IMR-90 (cell line): ENCODE measurements around the gene ZNF384. TPM values are rescaled to one million over a fixed set of nuclear protein-coding genes. Genes with fewer than 3 reads are reported as not detected.
A peak's percentile ranks its signal among the peaks of the same experiment; 100 is the strongest.

Source experiments
- ATAC-seq: fragments of 200-7000 bp; cut with Tn5 transposase; 2 replicates; pipeline ENCODE4 v1.9.1; 2020; ENCODE audit warnings: low read depth, mild to moderate bottlenecking, moderate library complexity
- BruUV-seq: library from RNA; stranded (reverse); fragments of 400-500 nt; replicated peaks from 2 replicates; lab custom pipeline; 2021; lab: Mats Ljungman, UMichigan
- CTCF ChIA-PET: fragments of 300-600 bp; formaldehyde crosslinking; extraction: SDS; loops from one replicate; lab custom pipeline; 2021; ENCODE audit warnings: antibody characterized with exemption; lab: Yijun Ruan, JAX
- POLR2A ChIA-PET: fragments of 300-600 bp; sonication (Branson Sonifier 250); formaldehyde crosslinking; loops from one replicate; lab custom pipeline; 2022; ENCODE audit warnings: antibody characterized with exemption; ENCODE audit not compliant: unreplicated experiment; lab: Charles Lee
- DNase-seq: peaks from one replicate; pipeline ENCODE4 v3.0.0; 2013
- H2AFZ ChIP-seq: replicated peaks from 2 replicates; pipeline ENCODE3; 2013; ENCODE audit warnings: low read length, mild to moderate bottlenecking; ENCODE audit not compliant: poor library complexity
- H2AK5ac ChIP-seq: 2 replicates; pipeline ENCODE4 v1.6.1; 2013; ENCODE audit warnings: low read depth, low read length, inconsistent platforms
- H2AK9ac ChIP-seq: replicated peaks from 2 replicates; pipeline ENCODE3; 2013; ENCODE audit warnings: mild to moderate bottlenecking, low read depth, low read length, moderate library complexity; ENCODE audit not compliant: poor library complexity
- H2BK120ac ChIP-seq: 2 replicates; pipeline ENCODE4 v1.6.1; 2013; ENCODE audit warnings: low read depth, low read length, inconsistent platforms
- H2BK15ac ChIP-seq: 3 replicates; pipeline ENCODE4 v1.6.1; 2013; ENCODE audit warnings: low read depth, low read length, inconsistent platforms
- H2BK20ac ChIP-seq: 2 replicates; pipeline ENCODE4 v1.6.1; 2013; ENCODE audit warnings: low read depth, mild to moderate bottlenecking, inconsistent platforms, low read length, moderate library complexity
- H2BK5ac ChIP-seq: 2 replicates; pipeline ENCODE4 v1.6.1; 2013; ENCODE audit warnings: mild to moderate bottlenecking, low read depth, low read length, inconsistent platforms; ENCODE audit not compliant: poor library complexity, severe bottlenecking
- H3K14ac ChIP-seq: replicated peaks from 2 replicates; pipeline ENCODE4 v1.6.1; 2013; ENCODE audit warnings: low read depth, low read length, inconsistent platforms
- H3K18ac ChIP-seq: 2 replicates; pipeline ENCODE4 v1.6.1; 2013; ENCODE audit warnings: low read depth, low read length, control low read depth
- H3K23ac ChIP-seq: 2 replicates; pipeline ENCODE4 v1.6.1; 2013; ENCODE audit warnings: low read depth, low read length, inconsistent platforms
- H3K27ac ChIP-seq: 2 replicates; pipeline ENCODE4 v1.5.1; 2013; ENCODE audit warnings: mild to moderate bottlenecking, control low read depth, low read length; ENCODE audit not compliant: insufficient read depth
- H3K27me3 ChIP-seq: 2 replicates; pipeline ENCODE4 v1.6.1; 2013; ENCODE audit warnings: low read length; ENCODE audit not compliant: control insufficient read depth, insufficient read depth
- H3K36me3 ChIP-seq: 2 replicates; pipeline ENCODE4 v1.6.1; 2013; ENCODE audit warnings: low read length, mixed read lengths; ENCODE audit not compliant: control insufficient read depth, insufficient read depth
- H3K4ac ChIP-seq: 2 replicates; pipeline ENCODE4 v1.6.1; 2013; ENCODE audit warnings: low read depth, low read length, inconsistent platforms
- H3K4me1 ChIP-seq: 2 replicates; pipeline ENCODE4 v1.6.1; 2013; ENCODE audit warnings: low read length, mixed read lengths; ENCODE audit not compliant: control insufficient read depth, insufficient read depth
- H3K4me2 ChIP-seq: 2 replicates; pipeline ENCODE4 v1.6.1; 2013; ENCODE audit warnings: low read depth, mild to moderate bottlenecking, control low read depth, low read length, moderate library complexity
- H3K4me3 ChIP-seq: 2 replicates; pipeline ENCODE4 v1.5.1; 2013; ENCODE audit warnings: low read depth, mild to moderate bottlenecking, control low read depth, low read length, moderate library complexity; ENCODE audit not compliant: insufficient read depth
- H3K56ac ChIP-seq: 2 replicates; pipeline ENCODE4 v1.6.1; 2013; ENCODE audit warnings: low read length, inconsistent platforms; ENCODE audit not compliant: insufficient read depth; ENCODE audit errors: extremely low read depth
- H3K79me1 ChIP-seq, 2 experiments: 2 replicates each; pipeline ENCODE4 v1.6.1; 2013; ENCODE audit warnings: low read length in 2 of 2, inconsistent platforms in 1 of 2, low read depth in 1 of 2
- H3K9ac ChIP-seq: 2 replicates; pipeline ENCODE4 v1.6.1; 2013; ENCODE audit warnings: low read depth, low read length, control low read depth
- H3K9me1 ChIP-seq: 2 replicates; pipeline ENCODE4 v1.6.1; 2013; ENCODE audit warnings: low read length, inconsistent platforms; ENCODE audit not compliant: insufficient read depth
- H3K9me3 ChIP-seq: 2 replicates; pipeline ENCODE4 v1.6.1; 2013; ENCODE audit warnings: low read length; ENCODE audit not compliant: control insufficient read depth, insufficient read depth
- H4K20me1 ChIP-seq: 2 replicates; pipeline ENCODE4 v1.6.1; 2013; ENCODE audit warnings: low read length, inconsistent platforms; ENCODE audit not compliant: insufficient read depth
- H4K5ac ChIP-seq: 2 replicates; pipeline ENCODE4 v1.6.1; 2013; ENCODE audit warnings: mild to moderate bottlenecking, low read depth, low read length, control low read depth
- H4K8ac ChIP-seq, 2 experiments: 2 replicates each; pipeline ENCODE4 v1.6.1; 2013; ENCODE audit warnings: low read depth in 2 of 2, low read length in 2 of 2, control low read depth in 1 of 2, inconsistent platforms in 1 of 2
- H4K91ac ChIP-seq: 2 replicates; pipeline ENCODE4 v1.6.1; 2013; ENCODE audit warnings: low read depth, low read length, inconsistent platforms; ENCODE audit not compliant: insufficient read depth
- BHLHE40 ChIP-seq: fragments of 150-350 bp; IDR thresholded peaks from 2 replicates; pipeline ENCODE4 v1.6.1; 2016; ENCODE audit warnings: mild to moderate bottlenecking, low read depth, low read length
- CEBPB ChIP-seq: IDR thresholded peaks from 2 replicates; pipeline ENCODE4 v1.6.1; 2012; ENCODE audit warnings: low read depth, low read length, improper control_type of control experiment
- CHD1 ChIP-seq: IDR thresholded peaks from 2 replicates; pipeline ENCODE4 v1.6.1; 2012; ENCODE audit warnings: low read depth, low read length, improper control_type of control experiment
- CTCF ChIP-seq: conservative IDR thresholded peaks from 2 replicates; pipeline ENCODE4 v1.5.1; 2012; ENCODE audit warnings: mild to moderate bottlenecking, low read depth, low read length, improper control_type of control experiment
- FOS ChIP-seq: fragments of 150-350 bp; IDR thresholded peaks from 2 replicates; pipeline ENCODE4 v1.6.1; 2016; ENCODE audit warnings: low read depth, low read length
- MAFK ChIP-seq: IDR thresholded peaks from 2 replicates; pipeline ENCODE4 v1.6.1; 2012; ENCODE audit warnings: low read depth, low read length, improper control_type of control experiment
- MAZ ChIP-seq: IDR thresholded peaks from 2 replicates; pipeline ENCODE4 v1.6.1; 2012; ENCODE audit warnings: low read depth, mild to moderate bottlenecking, low read length, improper control_type of control experiment, moderate library complexity, borderline replicate concordance
- MXI1 ChIP-seq: IDR thresholded peaks from 2 replicates; pipeline ENCODE4 v1.6.1; 2012; ENCODE audit warnings: low read depth, mild to moderate bottlenecking, low read length, moderate library complexity, borderline replicate concordance
- NFE2L2 ChIP-seq: fragments of 150-350 bp; IDR thresholded peaks from 2 replicates; pipeline ENCODE4 v1.6.1; 2016; ENCODE audit warnings: low read depth, mild to moderate bottlenecking, low read length
- POLR2A ChIP-seq: IDR thresholded peaks from 2 replicates; pipeline ENCODE4 v1.6.1; 2012; ENCODE audit warnings: mild to moderate bottlenecking, low read depth, low read length
- RAD21 ChIP-seq: IDR thresholded peaks from 2 replicates; pipeline ENCODE4 v1.6.1; 2012; ENCODE audit warnings: low read length, improper control_type of control experiment
- RCOR1 ChIP-seq: IDR thresholded peaks from 2 replicates; pipeline ENCODE4 v1.6.1; 2012; ENCODE audit warnings: mild to moderate bottlenecking, low read length, improper control_type of control experiment; ENCODE audit not compliant: insufficient replicate concordance
- RFX5 ChIP-seq: IDR thresholded peaks from 2 replicates; pipeline ENCODE4 v1.8.0; 2012; ENCODE audit warnings: low read depth, mild to moderate bottlenecking, low read length, moderate library complexity
- SMC3 ChIP-seq: fragments of 150-350 bp; IDR thresholded peaks from 2 replicates; pipeline ENCODE4 v1.6.1; 2016; ENCODE audit warnings: low read depth, mild to moderate bottlenecking, antibody characterized with exemption, low read length, moderate library complexity
- WGBS, 2 experiments: methylation state at CpG; one replicate each; pipeline versions ENCODE4 v1.1.5 to v1.1.7; 2013; ENCODE audit warnings: missing lambda C conversion rate in 2 of 2; ENCODE audit not compliant: insufficient read length in 1 of 2; ENCODE audit errors: extremely low coverage in 2 of 2; 5-methylcytosine and 5-hydroxymethylcytosine counted together
- dilution Hi-C: fragments of 300-500 bp; cut with HindIII; formaldehyde crosslinking; loops from one replicate; pipeline ENCODE4 v1.14.3; 2018; ENCODE audit warnings: low sequenced_read_pairs; ENCODE audit not compliant: unreplicated experiment
- in situ Hi-C: fragments of 300-500 bp; cut with MboI; formaldehyde crosslinking; loops from 3 replicates; pipeline ENCODE4 v1.14.3; 2019; ENCODE audit warnings: low sequenced_read_pairs, inconsistent platforms, mixed read lengths
- intact Hi-C: fragments of 100-400 bp; cut with micrococcal nuclease; formaldehyde crosslinking; loops from 2 replicates; pipeline ENCODE4 v1.10.0; 2022
- polyA plus RNA-seq, 3 experiments: library from polyadenylated mRNA; depleted of rRNA; stranded (reverse); fragments of >200 nt; gene quantifications; 2 replicates each; pipeline ENCODE4 v1.2.3, GENCODE V29; 2012; ENCODE audit warnings: low replicate concordance in 1 of 3
- total RNA-seq: library from RNA; depleted of rRNA; stranded (reverse); fragments of >200 nt; gene quantifications from 2 replicates; pipeline ENCODE4 v1.2.3, GENCODE V29; 2012
- TF ChIP-seq, protein P1 (sequence below): fragments of 150-350 bp; IDR thresholded peaks from 2 replicates; pipeline ENCODE4 v1.6.1; 2017; ENCODE audit warnings: mild to moderate bottlenecking, antibody characterized with exemption, low read length, low read depth

Gene ZNF384
- total and polyA plus RNA-seq, 2 of the 4 experiments (the other 2 are of a cell fraction) = 16.3 to 55.6 TPM

DNA sequence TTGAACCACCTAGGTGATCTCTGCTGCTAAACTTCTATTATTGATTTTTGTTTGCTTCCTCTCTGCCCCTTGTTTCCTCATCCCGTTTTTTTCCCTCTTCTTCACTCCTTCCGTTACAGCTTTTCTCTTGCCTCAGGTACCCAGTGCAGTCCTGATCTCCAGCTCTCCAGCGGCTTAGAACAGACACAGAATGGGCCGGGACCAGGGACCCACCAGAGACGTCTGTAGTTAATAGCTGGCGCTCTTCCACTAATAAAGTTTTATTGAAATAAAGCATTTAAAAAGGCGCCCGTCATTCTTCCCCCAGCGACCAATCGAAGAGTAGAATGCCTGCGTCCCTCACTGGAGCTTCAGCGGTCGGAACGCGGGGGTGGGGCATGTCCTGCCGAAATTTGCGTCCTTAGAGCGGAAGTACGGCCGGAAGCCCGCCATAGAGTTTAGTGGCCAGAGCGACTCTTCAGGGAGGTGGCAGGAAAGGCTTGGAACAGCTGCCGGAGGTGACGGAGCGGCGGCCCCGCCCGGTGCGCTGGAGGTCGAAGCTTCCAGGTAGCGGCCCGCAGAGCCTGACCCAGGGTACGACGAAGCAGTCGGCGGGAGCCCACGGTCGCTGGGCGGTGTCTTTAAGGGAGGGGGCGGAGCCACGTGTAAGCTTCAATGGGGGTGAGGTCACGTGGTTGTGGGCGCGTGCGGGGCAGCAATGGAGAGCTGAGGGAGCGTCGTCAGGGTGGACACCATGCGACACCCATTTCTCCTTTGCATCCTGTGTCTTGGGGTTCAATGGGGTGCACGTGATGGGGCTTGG lies 34.6 kb upstream of the ZNF384 start, which contains the start of gene COPS7A:
Gene COPS7A, plus strand, starts transcription at position 440 of the 802 bp plus-strand sequence. CDS start 611 bp downstream, outside the sequence.
- Histone ChIP-seq H3K18ac (peak within 1 kb of the TSS; percentile 55), H3K4me3 (peak within 1 kb of the TSS; percentile 51), H3K56ac (peak within 1 kb of the TSS; percentile 87), H4K20me1 (no peaks in the 10 kb centered on the region), H2BK5ac (peak within 1 kb of the TSS; percentile 79), H2BK15ac (peak within 1 kb of the TSS; percentile 84; the same call in 1 of the 3 replicates), H2BK20ac (peak within 1 kb of the TSS; percentile 50), H3K36me3 (peaks cover 13% of the 10 kb centered on the region), H3K27me3 (no peaks in the 10 kb centered on the region), H3K4me1 (0 out of 2 replicates have a peak, but pooled peaks cover 2% of the 10 kb centered on the region), H2BK120ac (peak within 1 kb of the TSS; percentile 88), H3K23ac (peak within 1 kb of the TSS; percentile 95), H4K91ac (peak within 1 kb of the TSS; percentile 95), H3K79me1 (peaks cover 25 to 34% of the 10 kb centered on the region in 2 experiments), H4K5ac (peak within 1 kb of the TSS; percentile 95), H2AFZ (peak within 1 kb of the TSS; percentile 97), H2AK5ac (peak within 1 kb of the TSS; percentile 96), H3K27ac (peak within 1 kb of the TSS; percentile 71), H3K4ac (peak within 1 kb of the TSS; percentile 97), H3K9me1 (peaks cover 2% of the 10 kb centered on the region; the same call in 1 of the 2 replicates), H2AK9ac (peak within 1 kb of the TSS; percentile 99), H3K9ac (peak within 1 kb of the TSS; percentile 75), H3K4me2 (peak within 1 kb of the TSS; percentile 96), H3K9me3 (no peaks in the 10 kb centered on the region), H3K14ac (peak within 1 kb of the TSS; percentile 98), H4K8ac (peak within 1 kb of the TSS; percentile 98 to 100)
- DNase-seq (peak; percentile 98), ATAC-seq (peak; percentile 99)
- BruUV-seq = no TSS peak
- dilution Hi-C loops = no loop called here
- WGBS, 2 experiments = 0% methylated on average over 22 of the region's 49 CpGs; no CpG with 5 or more reads in 1 of the 2 experiments
- intact Hi-C loops = loop anchor here (1.0 kb wide), 1 partner anchor 35 kb away; the partner anchor contains the start of gene ZNF384
- POLR2A ChIA-PET = interaction anchor here (0.5 to 1.8 kb wide), 6 partner anchors 9 to 190 kb away, joined by 3 to 18 read pairs (median 8); partner anchors contain the start of genes GAPDH and ZNF384
- in situ Hi-C loops = no loop called here
- CTCF ChIA-PET = interaction anchor here (1.0 to 1.1 kb wide), 3 partner anchors 14 to 104 kb away, joined by 3 read pairs; partner anchors contain the start of genes P3H3 and ZNF384
- TF ChIP-seq, protein P1, sequence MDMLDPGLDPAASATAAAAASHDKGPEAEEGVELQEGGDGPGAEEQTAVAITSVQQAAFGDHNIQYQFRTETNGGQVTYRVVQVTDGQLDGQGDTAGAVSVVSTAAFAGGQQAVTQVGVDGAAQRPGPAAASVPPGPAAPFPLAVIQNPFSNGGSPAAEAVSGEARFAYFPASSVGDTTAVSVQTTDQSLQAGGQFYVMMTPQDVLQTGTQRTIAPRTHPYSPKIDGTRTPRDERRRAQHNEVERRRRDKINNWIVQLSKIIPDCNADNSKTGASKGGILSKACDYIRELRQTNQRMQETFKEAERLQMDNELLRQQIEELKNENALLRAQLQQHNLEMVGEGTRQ = peak; percentile 98
- TF ChIP-seq RAD21 = no peak
- peak; percentile 80 for TF ChIP-seq BHLHE40
- TF ChIP-seq CEBPB = no peak
- no peak for TF ChIP-seq RCOR1
- no peak for TF ChIP-seq MAFK
- peak; percentile 94; the same call in 1 of the 2 replicates for TF ChIP-seq MXI1
- no peak for TF ChIP-seq SMC3
- TF ChIP-seq CHD1 = 0 out of 2 replicates have a peak, but pooled peaks have one; percentile 54
- peak; percentile 75; the same call in 1 of the 2 replicates for TF ChIP-seq MAZ
- TF ChIP-seq POLR2A = peak; percentile 84
- no peak for TF ChIP-seq NFE2L2
- no peak for TF ChIP-seq FOS
- no peak for TF ChIP-seq CTCF
- no peak for TF ChIP-seq RFX5
